HG02623 (cell line): Measurements from ENCODE around the gene TCEAL4.

Experiments
- ATAC-seq: cut with Tn5 transposase; IDR thresholded peaks from one replicate; pipeline ENCODE4 v1.9.1; 2021; ENCODE audit warnings: moderate library complexity; ENCODE audit not compliant: unreplicated experiment

The TCEAL4 gene

DNA sequence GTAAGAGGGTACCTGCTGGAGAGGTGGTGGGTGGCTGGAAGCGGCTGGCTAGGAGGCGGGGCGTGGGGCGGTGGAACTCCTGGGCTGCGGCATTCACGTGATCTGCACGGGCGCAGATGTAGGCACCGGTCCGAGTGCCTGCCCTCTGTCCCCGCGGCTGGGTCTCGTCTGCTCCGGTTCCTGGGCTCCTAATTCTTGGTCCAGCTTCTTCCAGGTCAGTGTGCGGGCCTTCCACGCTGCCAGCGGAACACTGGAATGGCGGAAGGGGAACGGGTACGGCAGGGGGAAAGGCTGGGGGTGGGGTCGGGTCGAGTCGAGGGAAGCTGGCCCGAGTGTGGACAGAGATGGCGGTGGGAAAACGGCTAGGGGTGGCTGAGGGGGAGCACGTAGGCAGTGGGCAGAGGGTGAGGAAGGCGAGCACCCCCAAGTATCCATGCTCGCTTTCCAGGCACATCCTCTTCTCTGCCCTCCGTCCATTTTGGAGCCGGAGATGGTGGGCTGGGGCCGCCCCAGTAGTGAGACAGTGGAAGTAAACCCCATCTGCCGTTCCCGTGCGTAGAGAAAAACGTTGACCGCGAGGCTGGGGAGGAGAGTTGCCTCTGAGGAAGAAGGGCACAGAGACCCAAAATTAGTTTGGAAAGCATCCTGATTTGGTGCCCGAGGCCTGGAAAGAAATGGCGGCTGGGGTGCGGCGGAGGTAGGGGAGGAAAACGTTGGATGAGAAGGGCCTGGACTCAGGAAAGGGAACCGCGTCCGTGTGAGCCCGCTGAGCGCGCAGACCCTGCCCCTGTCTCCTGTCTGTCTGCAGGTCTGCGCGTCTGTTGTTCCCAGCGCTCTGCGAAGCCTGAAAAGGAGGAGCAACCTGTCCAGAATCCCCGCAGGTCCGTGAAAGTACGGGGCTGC is at the start of gene TCEAL4:
Gene TCEAL4, plus strand, starts transcription at position 105 of the 903 bp plus-strand sequence. CDS start 1,161 bp downstream, outside the sequence.
- ATAC-seq, result peak; percentile 91

DNA sequence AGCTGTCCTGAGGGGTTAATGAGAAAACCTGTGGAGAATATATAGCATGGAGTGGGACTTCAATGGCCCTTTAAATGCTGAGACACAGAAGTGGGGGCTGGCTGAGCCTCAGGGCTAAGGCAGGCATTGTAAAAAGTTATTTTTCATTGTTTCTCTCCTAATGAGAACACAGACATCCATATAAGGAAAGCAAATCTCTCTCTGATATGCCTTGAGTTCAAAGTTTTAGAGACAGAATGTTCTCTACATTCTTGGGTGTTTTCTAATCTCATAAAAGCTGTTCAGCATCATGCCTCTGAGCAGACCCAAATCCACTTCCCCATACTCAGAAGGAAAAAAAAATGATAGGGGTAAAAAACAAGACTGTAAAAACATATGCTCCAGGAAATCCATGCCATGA is 49.2 kb upstream of the TCEAL4 start:
- ATAC-seq, result no peak

DNA sequence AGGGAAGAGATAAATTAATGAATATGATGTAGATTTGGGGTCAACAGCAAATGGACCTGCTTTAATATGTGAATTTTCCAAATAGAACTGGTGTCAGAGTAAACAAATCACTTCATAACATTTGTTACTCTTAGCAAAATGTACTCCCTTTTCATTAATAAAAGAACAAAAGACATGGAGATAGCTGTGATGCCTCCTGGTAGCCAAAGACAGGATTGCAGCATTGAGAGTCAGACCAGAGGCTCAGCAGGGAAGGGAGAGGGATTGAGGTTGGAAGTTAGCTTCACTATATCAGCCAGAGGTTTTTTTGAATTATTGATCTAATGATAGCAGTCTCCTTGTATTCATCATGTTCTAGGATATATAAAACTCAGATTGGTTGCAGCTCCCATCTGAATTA is 48.6 kb upstream of the TCEAL4 start:
- ATAC-seq, result no peak

DNA sequence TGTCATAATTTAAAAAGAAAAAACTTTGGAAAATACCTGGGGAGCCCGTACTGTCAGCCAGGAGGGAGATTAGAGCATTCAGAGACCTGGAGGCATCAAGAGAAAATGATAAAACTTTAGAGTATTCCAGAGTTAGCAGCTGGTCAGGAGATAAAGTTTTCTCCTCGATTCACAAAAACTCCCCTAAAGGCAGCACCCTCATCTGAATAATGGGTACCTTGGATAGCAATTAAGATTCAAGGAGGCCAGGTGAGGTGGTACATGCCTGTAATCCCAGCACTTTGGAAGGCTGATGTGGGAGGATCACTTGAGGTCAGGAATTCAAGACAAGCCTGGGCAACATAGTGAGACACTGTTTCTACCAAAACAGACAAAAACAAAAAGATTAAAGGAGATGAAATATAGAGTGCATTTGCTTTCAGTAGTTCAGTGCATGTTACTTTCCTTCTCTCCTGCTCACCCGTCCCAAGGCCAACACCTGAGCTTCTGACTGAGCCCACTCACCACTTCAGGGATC is 47.4 kb upstream of the TCEAL4 start:
- no peak for ATAC-seq

DNA sequence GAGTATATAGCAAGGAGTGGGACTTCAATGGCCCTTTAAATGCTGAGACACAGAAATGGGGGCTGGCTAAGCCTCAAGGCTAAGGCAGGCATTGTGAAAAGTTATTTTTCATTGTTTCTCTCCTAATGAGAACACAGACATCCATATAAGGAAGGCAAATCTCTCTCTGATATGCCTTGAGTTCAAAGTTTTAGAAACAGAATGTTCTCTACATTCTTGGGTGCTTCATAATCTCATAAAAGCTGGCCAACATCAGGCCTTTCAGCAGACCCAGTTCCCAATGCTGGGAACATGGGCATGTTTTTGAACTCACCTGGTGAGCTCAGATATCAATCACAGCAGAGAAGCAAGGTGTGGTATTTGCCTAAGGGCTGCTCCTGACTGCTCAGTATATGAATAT is 46.6 kb upstream of the TCEAL4 start:
- ATAC-seq, result no peak

DNA sequence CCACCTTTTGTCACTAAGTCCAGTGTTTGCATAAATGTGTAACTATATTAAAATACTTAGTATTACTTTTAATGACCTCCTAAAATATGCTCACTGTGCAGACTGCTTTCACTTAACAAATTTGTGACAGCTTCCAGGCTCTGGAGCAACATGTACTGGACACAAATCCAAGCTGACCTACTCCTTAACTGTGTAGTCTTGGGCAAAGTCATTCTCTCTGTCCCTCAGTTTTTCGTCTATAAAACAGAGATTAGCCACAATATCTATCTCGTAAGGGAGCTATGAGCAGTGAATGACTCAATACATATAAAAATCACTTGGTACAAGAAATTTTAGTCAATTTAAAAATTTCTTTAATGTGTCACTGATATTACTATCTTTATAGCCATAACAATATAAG is 45.6 kb upstream of the TCEAL4 start:
- ATAC-seq, result no peak

DNA sequence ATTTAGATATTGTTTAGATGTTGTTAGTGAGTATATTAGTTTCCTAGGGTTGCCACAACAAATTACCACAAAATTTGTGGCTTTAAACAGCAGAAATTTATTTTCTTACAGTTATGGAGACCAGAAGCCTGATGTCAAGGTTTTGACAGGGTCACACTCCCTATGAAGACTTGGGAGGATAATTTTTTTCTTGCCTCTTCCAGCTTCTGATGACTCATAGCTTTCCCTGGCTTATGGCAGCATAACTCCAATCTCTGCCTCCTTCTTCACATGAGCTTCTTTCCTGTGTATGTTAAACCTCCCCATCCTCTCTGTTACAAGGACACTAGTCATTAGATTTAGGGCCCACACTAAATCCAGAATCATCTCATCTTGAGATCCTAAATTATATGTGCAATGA is 45.2 kb upstream of the TCEAL4 start:
- ATAC-seq, result no peak

DNA sequence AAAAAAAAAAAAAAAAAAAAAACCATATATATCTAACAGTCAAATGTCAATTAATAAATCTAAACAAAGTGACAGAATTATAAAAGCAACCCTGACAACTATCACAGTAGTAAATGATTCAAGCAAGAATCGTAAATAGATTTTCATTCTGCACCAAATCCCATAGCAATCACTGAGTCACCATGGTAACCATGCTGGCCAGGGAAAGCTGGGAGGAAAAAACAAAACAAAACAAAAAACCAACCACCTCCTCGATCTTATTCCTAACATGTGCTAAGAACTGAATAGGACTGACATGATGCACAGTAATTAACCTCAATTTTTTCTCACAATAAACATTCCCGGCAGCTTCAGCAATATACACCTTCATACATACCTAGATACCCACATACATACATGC is 35.4 kb upstream of the TCEAL4 start:
- ATAC-seq, result no peak

DNA sequence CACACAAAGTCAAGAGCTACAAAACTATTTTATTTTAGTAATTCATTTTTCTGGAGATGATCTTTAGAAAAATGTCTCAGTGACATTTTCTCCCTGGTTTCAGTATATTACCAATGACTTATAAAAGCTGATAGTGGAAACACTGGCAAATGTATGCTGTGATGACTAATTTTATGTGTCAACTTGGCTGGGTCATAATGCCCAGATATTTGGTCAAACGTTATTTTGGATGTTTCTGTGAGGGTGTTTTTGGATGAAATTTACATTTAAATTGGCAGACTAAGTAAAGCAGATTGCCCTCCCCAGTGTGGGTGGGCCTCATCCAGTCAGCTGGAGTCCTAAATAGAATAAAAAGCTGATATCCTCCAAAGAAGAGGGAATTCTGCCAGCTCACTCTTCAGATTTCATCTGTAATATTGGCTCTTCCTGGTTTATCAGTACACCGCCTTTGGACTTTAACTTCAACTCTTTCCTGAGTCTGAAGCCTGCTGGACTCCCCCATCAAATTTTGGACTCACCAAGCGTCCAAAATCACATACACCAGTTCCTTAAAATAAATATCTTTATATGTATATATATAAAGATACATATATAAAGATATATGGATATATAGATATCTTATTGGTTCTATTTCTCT is 34.8 kb upstream of the TCEAL4 start:
- no peak for ATAC-seq

DNA sequence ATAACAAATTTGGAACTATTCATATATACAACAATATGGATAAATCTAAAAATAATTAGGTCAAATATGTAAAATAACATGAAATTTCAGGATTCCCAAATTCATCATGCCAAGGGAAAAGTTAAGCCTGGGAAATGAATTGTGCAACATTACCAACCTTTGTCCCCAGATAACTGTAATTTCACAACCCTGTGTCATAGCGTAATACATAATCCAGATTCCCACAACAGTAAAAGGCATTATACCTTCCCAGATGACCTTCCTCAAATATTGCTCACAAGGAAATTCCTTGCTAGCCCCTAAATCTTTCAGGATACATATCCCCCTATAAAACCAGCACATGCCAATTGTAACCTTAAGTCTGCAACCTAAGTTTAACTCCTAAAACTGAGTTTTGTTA is 33.1 kb upstream of the TCEAL4 start:
- no peak for ATAC-seq

DNA sequence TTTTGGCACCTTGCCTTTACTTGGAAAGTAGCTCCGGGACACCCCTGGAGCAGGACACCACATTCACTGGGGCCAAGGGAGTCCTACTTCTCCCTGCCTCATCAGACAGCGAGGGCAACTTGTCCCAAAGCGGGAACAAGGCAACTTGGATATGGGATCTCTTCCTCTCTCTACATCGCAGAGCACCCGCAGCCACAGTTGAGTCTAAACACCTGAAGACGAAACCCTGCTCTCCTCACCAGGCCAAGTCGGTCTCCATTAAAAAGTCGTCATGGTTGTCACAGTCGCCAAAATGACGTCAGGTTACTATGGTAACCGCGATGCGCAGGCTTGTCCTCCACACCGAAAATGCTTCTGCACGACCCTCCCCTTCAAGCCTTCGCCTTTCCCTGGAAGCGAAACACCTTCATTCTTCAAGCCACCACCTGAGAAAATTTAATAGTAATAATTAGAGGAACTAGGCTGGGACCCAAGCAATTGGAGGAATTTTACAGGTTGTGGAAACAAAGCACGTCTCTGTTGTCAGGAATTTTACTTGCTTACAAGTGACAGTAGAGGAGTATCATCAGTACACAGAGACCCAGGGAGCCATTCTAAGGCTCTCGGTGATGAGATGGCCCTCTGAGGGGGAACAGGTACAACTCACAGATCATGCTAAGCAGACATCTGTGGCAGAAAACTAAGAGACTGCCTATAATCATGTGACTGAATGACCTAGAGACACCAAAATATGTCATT is 30.5 kb upstream of the TCEAL4 start:
- ATAC-seq, result peak; percentile 97

DNA sequence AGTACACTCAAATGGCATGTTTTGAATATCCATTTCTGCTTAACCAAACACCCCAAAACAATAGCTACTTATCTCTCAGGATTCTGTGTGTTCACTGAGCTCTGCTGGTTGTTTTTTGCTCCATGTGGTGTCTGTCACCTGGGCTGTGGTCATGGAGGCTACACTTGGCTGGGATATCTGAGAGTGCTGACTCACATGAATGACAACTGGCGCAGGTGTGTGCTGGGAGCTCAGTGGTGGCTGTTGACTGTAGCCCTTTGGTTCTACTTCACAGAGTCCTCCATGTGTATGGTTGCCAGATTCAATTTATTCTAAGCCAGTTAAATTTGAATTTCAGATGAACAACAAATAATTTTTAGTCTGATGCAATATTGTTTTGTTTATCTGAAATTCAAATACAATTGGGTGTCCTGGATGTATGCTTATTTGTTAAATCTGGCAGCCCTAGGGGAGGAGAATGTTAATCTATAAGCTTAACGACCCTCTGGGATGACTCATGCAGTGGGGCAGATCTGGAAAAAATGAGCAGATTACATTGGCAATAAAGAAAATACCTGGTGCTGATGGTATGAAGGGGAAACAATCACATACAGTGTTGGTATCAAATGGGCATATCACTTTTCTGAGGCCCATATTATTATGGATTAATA is 28.2 kb upstream of the TCEAL4 start:
- no peak for ATAC-seq

DNA sequence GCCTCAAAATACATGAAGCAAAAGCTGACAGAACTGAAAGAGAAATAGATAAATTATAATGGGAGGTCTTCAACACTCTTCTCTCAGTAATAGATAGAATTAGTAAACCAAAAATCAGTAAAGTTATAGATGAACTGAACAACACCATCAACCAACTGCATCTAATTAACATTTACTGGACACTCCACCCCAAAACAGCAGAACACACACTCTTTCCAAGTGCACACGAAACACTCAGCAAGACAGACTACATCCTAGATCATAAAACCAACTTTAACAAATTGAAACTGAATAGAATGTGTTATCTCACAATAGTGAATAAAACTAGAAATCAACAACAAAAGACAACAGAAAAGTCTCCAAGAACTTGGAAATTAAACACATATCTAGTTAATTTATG is 25.1 kb upstream of the TCEAL4 start:
- no peak for ATAC-seq

DNA sequence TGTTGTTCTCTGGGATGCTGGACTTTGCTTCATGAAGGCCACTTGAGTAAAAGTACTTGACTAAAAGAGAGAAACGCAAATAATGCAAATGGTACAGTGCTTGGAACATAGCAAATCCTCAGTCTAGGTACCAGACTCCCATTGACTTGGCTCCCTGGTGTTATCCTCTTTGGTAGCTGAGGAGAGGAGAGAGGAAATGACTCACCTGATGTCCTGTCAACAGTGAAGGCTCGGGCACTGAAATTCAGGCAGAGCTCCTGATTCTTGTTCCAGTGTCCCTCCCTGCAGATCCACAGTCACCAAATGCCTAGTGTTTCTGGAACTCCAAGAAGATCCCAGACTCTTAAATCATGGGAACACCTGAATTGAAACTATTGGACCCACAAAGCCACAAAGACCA is 22.5 kb upstream of the TCEAL4 start:
- ATAC-seq, result no peak

DNA sequence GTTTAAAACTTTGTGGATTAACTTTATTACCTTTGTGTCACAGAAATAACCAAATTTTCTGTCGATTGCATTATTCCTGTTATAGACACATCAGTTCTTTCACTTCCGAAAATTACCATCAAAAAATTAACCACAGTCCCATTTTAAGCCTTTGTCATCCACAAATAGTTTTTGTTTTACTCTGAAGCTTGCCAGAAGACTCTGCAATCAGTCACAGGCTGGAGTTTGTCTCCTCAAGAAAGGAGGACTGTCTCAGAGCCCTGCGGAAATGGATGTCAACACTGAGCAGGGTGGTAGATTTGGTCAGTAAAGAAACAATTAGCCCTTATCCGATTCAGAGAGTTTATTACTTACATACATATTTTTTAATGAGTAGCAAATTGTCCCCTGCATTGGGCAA is 20.1 kb upstream of the TCEAL4 start:
- no peak for ATAC-seq

DNA sequence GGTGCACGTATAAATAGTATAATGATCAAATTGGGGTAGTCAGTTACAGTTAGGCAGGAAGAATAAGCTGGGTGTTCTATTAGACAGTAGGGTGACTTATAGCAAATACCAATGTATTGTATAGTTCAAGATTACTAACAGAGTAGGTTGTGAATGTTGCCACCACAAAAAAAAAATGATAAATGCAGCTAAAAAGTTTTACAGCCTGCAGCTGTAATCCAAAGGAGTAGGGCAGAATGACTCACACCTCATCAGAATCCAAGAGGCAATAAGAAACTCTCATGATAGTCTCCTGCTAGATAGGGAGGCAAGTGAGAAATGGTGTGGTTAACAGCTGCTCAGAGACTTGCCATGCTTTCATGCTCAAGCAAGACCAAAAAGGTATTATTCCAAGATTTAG is 19.6 kb upstream of the TCEAL4 start:
- no peak for ATAC-seq

DNA sequence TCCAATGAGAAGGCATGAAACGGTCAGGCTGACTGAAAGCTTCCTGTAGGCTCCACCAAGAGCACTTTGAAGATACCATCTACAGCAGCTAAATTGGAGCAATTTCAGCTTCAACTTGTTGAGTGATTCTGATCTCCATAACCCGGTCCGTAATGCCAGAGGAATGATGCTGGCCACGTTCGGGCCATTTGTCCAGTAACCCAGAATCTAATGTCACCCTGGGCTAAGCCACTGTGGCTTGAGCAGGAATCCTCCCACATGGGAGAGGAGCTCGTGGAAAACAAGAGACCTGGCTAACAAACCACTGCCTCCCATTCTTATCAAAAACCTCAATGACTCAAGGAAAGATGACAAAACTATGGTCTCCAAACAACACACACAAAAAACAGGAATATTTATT is 14.2 kb upstream of the TCEAL4 start:
- no peak for ATAC-seq

DNA sequence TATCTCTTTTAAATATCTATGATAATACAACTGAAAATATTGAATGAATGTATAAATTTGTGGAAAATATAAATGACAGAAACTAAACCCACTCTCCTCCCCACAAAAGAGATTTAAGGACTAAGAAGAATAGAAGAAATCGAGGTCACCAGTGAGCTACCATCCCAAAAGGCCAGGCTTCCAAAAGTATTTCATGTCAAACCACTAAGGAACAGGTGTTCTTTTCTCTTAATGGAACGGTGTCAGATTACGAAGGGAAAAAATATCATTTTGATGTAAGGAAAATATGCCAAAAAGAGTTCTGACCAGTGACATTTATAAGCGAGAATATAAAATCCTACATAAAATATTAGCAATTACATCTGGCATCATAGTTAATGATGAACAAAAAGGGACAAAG is 13.6 kb upstream of the TCEAL4 start:
- no peak for ATAC-seq

DNA sequence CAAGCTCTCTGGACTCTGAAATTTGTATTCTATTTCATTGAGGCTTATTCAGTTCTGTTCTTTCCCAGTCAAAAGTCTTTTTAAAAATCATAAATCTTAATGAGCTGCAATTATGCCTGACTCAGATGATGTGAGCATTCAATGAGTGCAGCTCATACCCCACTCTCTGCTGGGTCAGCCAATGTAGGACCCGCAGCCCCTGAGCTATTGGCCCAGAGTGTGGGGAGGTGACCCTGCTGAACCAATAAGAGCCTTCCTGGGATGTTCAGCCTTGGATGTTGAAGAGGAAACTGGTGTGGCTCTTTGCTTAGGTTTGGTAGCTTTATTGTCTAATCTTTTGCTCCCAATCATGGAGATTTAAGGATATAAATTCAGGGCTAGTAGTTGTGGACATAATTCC is 12.1 kb upstream of the TCEAL4 start:
- ATAC-seq, result no peak

DNA sequence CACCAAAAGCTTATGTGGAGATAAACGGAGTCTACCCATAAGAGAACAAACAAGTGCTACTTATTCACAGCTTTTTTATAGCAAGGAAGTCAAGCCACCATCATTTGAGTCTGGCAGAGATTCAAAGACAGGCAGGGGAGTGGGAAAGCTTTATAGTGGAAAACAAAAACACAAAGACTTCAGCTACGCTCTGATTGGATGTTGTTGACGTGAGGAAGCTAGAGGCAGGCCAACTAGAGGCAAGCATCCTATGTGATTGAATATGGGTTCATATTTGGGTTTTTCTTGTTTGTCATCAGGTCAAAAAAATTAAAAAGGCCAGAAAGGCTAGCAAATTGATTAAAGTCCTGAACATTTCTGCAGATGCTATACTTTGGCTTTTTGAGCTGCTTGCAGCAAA is 719 bp upstream of the TCEAL4 start:
- ATAC-seq, result no peak

DNA sequence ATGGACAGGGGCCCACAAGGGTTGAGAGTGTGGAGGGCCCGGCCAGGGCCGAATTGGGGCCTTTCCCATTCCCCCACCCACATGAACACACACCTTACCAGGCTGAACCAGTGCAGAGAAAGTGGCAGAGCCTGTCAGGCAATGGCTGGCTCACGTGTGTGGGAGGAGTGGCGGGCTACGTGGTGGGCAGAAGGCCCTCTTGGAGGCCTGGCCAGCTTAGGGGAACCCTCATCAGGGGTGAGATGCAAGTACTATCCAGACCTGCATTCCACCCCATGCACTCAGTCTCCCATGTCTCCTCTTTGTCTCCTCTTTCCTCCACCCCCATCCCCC is 965 bp downstream of the TCEAL4 start:
- ATAC-seq, result peak; percentile 23
